Measurements from ENCODE around the gene OTOS. TPM values are rescaled to one million over a fixed set of nuclear protein-coding genes. Genes with fewer than 3 reads are reported as not detected.

Gene OTOS
- total RNA-seq, 4 donors from 2014 or later, result not detected

- TF ChIP-seq CTCF (IDR thresholded peaks at IDR 0.05; ENCODE audit: low read depth), result no peak
Observed at GRCh38 chr2:240143801-240144648, 3.6 kb upstream of the OTOS start.

GRCh38 chr2:240143276-240143675 is 2.8 kb upstream of the OTOS start:
- TF ChIP-seq CTCF (IDR thresholded peaks at IDR 0.05; ENCODE audit: low read depth), result no peak

- TF ChIP-seq CTCF (IDR thresholded peaks at IDR 0.05; ENCODE audit: low read depth), result no peak
Observed at GRCh38 chr2:240142859-240143258, 2.4 kb upstream of the OTOS start.

DNA sequence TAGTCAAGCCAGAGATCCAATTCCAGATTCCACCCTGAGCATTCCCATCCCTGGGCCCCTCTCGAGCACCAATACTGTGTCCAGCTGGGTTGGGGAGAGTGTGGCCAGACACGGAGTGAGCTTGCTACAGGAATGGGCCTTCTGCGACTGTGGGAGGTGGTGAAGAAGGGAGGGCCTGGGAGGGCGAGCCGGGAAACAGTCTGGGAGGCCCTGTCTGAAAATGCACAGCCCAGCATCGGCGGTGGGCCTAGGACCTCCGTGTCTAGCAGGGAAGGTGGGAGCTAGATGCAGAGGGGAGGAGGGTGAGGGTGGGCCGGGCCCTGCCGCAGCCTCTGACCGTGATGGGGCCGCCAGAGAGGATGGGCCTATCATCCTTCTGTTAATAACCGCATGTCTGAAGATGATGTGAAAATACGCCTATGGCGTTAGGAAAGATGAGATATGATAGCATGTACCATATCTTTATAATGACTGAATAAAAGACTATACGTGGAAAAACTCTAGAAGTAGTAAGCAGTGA is 1.9 kb upstream of the OTOS start:
- TF ChIP-seq CTCF (IDR thresholded peaks at IDR 0.05; ENCODE audit: low read depth), result no peak

GRCh38 chr2:240141736-240142135 is 1.3 kb upstream of the OTOS start:
- TF ChIP-seq CTCF (IDR thresholded peaks at IDR 0.05; ENCODE audit: low read depth), result no peak

GRCh38 chr2:240140920-240141319 is 462 bp upstream of the OTOS start:
- no peak for TF ChIP-seq CTCF (IDR thresholded peaks at IDR 0.05; ENCODE audit: low read depth)

- no peak for TF ChIP-seq CTCF (IDR thresholded peaks at IDR 0.05; ENCODE audit: low read depth)
Observed at GRCh38 chr2:240139666-240140393, 628 bp downstream of the OTOS start.

All from subcutaneous adipose tissue (tissue), 4 donors.